HepG2 (cell line): ENCODE measurements around the gene CORO1C. TPM values are rescaled to one million over a fixed set of nuclear protein-coding genes. Genes with fewer than 3 reads are reported as not detected.

Experiments
- ATAC-seq: fragments of 200-7000 bp; cut with Tn5 transposase; 3 replicates; pipeline ENCODE4 v1.9.1; 2020; ENCODE audit warnings: mild to moderate bottlenecking, moderate library complexity
- BruUV-seq: library from RNA; stranded (reverse); fragments of 400-500 nt; replicated peaks from 2 replicates; lab custom pipeline; 2021; lab: Mats Ljungman, UMichigan
- CTCF ChIA-PET: fragments of 300-600 bp; formaldehyde crosslinking; extraction: SDS; loops from one replicate; lab custom pipeline; 2021; ENCODE audit warnings: low total read pairs, inconsistent platforms, low intra/inter-chr PET ratio; lab: Yijun Ruan, JAX
- POLR2A ChIA-PET: fragments of 350-600 bp; sonication (Branson Sonifier 250); formaldehyde crosslinking; loops from one replicate; lab custom pipeline; 2020; ENCODE audit warnings: antibody characterized with exemption, inconsistent platforms; lab: Yijun Ruan, JAX
- DNase-seq: peaks from one replicate; pipeline ENCODE4 v3.0.0-alpha.2; 2015; ENCODE audit warnings: low spot score
- FAIRE-seq: peaks from 3 replicates; lab custom pipeline; 2011; peaks lifted over from hg19 to GRCh38; lab: Jason Lieb, UNC
- H2AFZ ChIP-seq: one replicate; pipeline ENCODE4 v1.6.1; 2011; ENCODE audit warnings: low read length, inconsistent platforms
- H3K27ac ChIP-seq: fragments of 300-600 bp; 3 replicates; pipeline ENCODE4 v1.8.0; 2011; ENCODE audit warnings: mixed run types, mild to moderate bottlenecking, mixed read lengths, low read length, inconsistent platforms; ENCODE audit not compliant: insufficient read depth; ENCODE audit errors: extremely low read length
- H3K27me3 ChIP-seq, 2 experiments: fragments of 200-600 bp in 1 of 2; 2 replicates in 1 of 2; 3 replicates in 1 of 2; pipeline versions ENCODE4 v1.6.0 to v1.8.0; 2011; ENCODE audit warnings: low read length in 2 of 2, mild to moderate bottlenecking in 2 of 2, moderate library complexity in 2 of 2, inconsistent platforms in 1 of 2; ENCODE audit not compliant: insufficient read depth in 2 of 2, control insufficient read depth in 1 of 2
- H3K36me3 ChIP-seq, 2 experiments: fragments of 200-600 bp in 1 of 2; replicated peaks in 1 of 2; 2 replicates in 1 of 2; 3 replicates in 1 of 2; pipeline versions ENCODE4 v1.5.1 to v1.8.0; 2011; ENCODE audit warnings: low read length in 2 of 2, inconsistent platforms in 1 of 2; ENCODE audit not compliant: insufficient read depth in 2 of 2, control insufficient read depth in 1 of 2
- H3K4me1 ChIP-seq: 2 replicates; pipeline ENCODE4 v1.5.1; 2012; ENCODE audit warnings: low read length, inconsistent platforms; ENCODE audit not compliant: insufficient read depth
- H3K4me2 ChIP-seq: 2 replicates; pipeline ENCODE4 v1.6.0; 2011; ENCODE audit warnings: low read depth, low read length, inconsistent platforms
- H3K4me3 ChIP-seq, 3 experiments: fragments of 200-600 bp in 1 of 3; sonication (generic), shearing (Covaris generic) in 1 of 3; replicated peaks in 1 of 3; 2 replicates each; pipeline ENCODE4 v1.5.1; 2011 to 2016; ENCODE audit warnings: low read length in 3 of 3, inconsistent platforms in 2 of 3, low read depth in 2 of 3, mild to moderate bottlenecking in 2 of 3, control low read depth in 1 of 3, mixed read lengths in 1 of 3; ENCODE audit not compliant: insufficient read depth in 1 of 3
- H3K79me2 ChIP-seq: one replicate; pipeline ENCODE4 v1.6.1; 2011; ENCODE audit warnings: low read length, inconsistent platforms; ENCODE audit not compliant: insufficient read depth
- H3K9ac ChIP-seq: 2 replicates; pipeline ENCODE4 v1.6.0; 2011; ENCODE audit warnings: mild to moderate bottlenecking, low read depth, low read length, inconsistent platforms; ENCODE audit not compliant: insufficient read depth
- H3K9me3 ChIP-seq: 2 replicates; pipeline ENCODE4 v1.5.1; 2012; ENCODE audit warnings: mild to moderate bottlenecking, low read length
- H4K20me1 ChIP-seq: 2 replicates; pipeline ENCODE4 v1.6.0; 2011; ENCODE audit warnings: inconsistent platforms, mild to moderate bottlenecking, low read length, moderate library complexity; ENCODE audit not compliant: insufficient read depth
- CENPX ChIP-seq: sonication (generic); formaldehyde crosslinking; IDR thresholded peaks from 2 replicates; pipeline ENCODE4 v1.9.0; 2021; ENCODE audit warnings: mild to moderate bottlenecking, missing genetic modification reagents, moderate library complexity
- HOXA7 ChIP-seq: sonication (generic); formaldehyde crosslinking; IDR thresholded peaks from 2 replicates; pipeline ENCODE4 v1.8.1; 2022; ENCODE audit warnings: mild to moderate bottlenecking, missing genetic modification reagents, moderate library complexity
- KAT2B ChIP-seq: fragments of 150-350 bp; IDR thresholded peaks from 2 replicates; pipeline ENCODE4 v1.6.1; 2014; ENCODE audit warnings: low read depth, low read length, borderline replicate concordance
- NCOA2 ChIP-seq: sonication (generic); formaldehyde crosslinking; IDR thresholded peaks from 2 replicates; pipeline ENCODE4 v1.8.0; 2022; ENCODE audit warnings: inconsistent platforms
- SAFB2 ChIP-seq: sonication (generic); formaldehyde crosslinking; IDR thresholded peaks from 2 replicates; pipeline ENCODE4 v1.5.1; 2020; ENCODE audit warnings: missing genetic modification reagents, low read depth, mild to moderate bottlenecking, borderline replicate concordance
- YY1 ChIP-seq: IDR thresholded peaks from 2 replicates; pipeline ENCODE4 v1.6.1; 2011; ENCODE audit warnings: low read length, low read depth, moderate library complexity, mild to moderate bottlenecking; ENCODE audit not compliant: insufficient read depth, insufficient replicate concordance
- ZBTB8A ChIP-seq: sonication (generic); formaldehyde crosslinking; IDR thresholded peaks from 2 replicates; pipeline ENCODE4 v1.4.0; 2020; ENCODE audit warnings: mild to moderate bottlenecking, low read depth, missing genetic modification reagents, borderline replicate concordance
- ZKSCAN5 ChIP-seq: sonication (generic); formaldehyde crosslinking; IDR thresholded peaks from 2 replicates; pipeline ENCODE4 v1.5.1; 2020; ENCODE audit warnings: mild to moderate bottlenecking, missing genetic modification reagents
- ZNF124 ChIP-seq: sonication (generic); formaldehyde crosslinking; IDR thresholded peaks from 2 replicates; pipeline ENCODE4 v1.4.0; 2020; ENCODE audit warnings: missing genetic modification reagents
- ZNF510 ChIP-seq: sonication (generic); formaldehyde crosslinking; IDR thresholded peaks from 2 replicates; pipeline ENCODE4 v1.4.0; 2020; ENCODE audit warnings: low read depth, mild to moderate bottlenecking, missing genetic modification reagents
- ZNF629 ChIP-seq: sonication (generic); formaldehyde crosslinking; conservative IDR thresholded peaks from 2 replicates; pipeline ENCODE4 v1.5.0; 2020; ENCODE audit warnings: missing genetic modification reagents
- ZNF883 ChIP-seq: sonication (generic); formaldehyde crosslinking; IDR thresholded peaks from 2 replicates; pipeline ENCODE4 v1.5.1; 2020; ENCODE audit warnings: mild to moderate bottlenecking, missing genetic modification reagents; ENCODE audit errors: not compliant biosample characterization
- WGBS: methylation state at CpG from one replicate; pipeline ENCODE4 v1.1.6; 2017; ENCODE audit warnings: low lambda C conversion rate; 5-methylcytosine and 5-hydroxymethylcytosine counted together
- in situ Hi-C: cut with HindIII; loops from 2 replicates; pipeline ENCODE4 v1.10.0; 2017; ENCODE audit warnings: low pct_unique_long_range_greater_than_20kb; ENCODE audit not compliant: extremely low pct_ligation_motif_present
- intact Hi-C: fragments of 100-400 bp; cut with micrococcal nuclease; formaldehyde crosslinking; loops from one replicate; pipeline ENCODE4 v1.10.0; 2022; ENCODE audit not compliant: unreplicated experiment
- polyA plus RNA-seq, 8 experiments: library from polyadenylated mRNA; depleted of rRNA in 3 of 8; stranded (reverse) in 7 of 8; unstranded in 1 of 8; fragments of >200 nt; fragmentation: Illumina TruSeq in 4 of 8; extraction: Trizol in 4 of 8; gene quantifications; 2 replicates each; pipeline versions ENCODE4 v1.2.1 to v1.2.3, GENCODE V29; 2011 to 2016; ENCODE audit warnings: low read depth in 4 of 8, missing spikeins in 1 of 8, mixed read lengths in 1 of 8; ENCODE audit not compliant: insufficient read depth in 1 of 8
- total RNA-seq, 5 experiments: library from RNA; depleted of rRNA; stranded (reverse); fragments of >200 nt; fragmentation: Illumina TruSeq; extraction: Trizol; gene quantifications; 2 replicates each; pipeline ENCODE4 v1.2.3, GENCODE V29; 2016; ENCODE audit warnings: low read depth in 1 of 5
- TF ChIP-seq, protein P1 (sequence below): sonication (generic); formaldehyde crosslinking; IDR thresholded peaks from 2 replicates; pipeline ENCODE4 v1.4.0; 2020; ENCODE audit warnings: missing genetic modification reagents, borderline replicate concordance

Gene CORO1C
- total and polyA plus RNA-seq, 2 of the 13 experiments (the other 11 are each of a cell fraction or from before 2014, with no cell fraction given): 73.7 to 131 TPM

DNA sequence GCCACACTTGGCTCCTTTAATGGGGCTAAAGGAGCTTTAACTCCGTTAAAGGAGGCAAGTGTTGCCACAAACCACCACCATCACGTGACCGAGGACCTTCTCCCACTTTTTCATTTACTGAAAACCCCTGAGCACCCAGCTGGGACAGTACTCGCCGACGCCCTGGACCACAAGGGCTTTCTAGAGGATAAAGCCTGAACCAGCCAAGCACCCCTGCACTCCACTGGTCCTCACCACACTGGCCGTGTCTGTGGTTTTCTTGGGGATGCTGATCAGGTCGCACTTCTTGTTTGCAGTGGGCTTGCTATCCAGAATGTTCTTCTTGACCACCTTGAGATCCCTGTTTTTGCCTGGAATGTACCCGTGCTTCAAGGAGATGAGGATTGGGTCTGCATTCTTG lies 82.9 kb downstream of the CORO1C start (continued):
- TF ChIP-seq, protein P1, sequence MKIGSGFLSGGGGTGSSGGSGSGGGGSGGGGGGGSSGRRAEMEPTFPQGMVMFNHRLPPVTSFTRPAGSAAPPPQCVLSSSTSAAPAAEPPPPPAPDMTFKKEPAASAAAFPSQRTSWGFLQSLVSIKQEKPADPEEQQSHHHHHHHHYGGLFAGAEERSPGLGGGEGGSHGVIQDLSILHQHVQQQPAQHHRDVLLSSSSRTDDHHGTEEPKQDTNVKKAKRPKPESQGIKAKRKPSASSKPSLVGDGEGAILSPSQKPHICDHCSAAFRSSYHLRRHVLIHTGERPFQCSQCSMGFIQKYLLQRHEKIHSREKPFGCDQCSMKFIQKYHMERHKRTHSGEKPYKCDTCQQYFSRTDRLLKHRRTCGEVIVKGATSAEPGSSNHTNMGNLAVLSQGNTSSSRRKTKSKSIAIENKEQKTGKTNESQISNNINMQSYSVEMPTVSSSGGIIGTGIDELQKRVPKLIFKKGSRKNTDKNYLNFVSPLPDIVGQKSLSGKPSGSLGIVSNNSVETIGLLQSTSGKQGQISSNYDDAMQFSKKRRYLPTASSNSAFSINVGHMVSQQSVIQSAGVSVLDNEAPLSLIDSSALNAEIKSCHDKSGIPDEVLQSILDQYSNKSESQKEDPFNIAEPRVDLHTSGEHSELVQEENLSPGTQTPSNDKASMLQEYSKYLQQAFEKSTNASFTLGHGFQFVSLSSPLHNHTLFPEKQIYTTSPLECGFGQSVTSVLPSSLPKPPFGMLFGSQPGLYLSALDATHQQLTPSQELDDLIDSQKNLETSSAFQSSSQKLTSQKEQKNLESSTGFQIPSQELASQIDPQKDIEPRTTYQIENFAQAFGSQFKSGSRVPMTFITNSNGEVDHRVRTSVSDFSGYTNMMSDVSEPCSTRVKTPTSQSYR (CRISPR knock-in tag): no peak
- TF ChIP-seq ZKSCAN5 (CRISPR knock-in tag): no peak
- TF ChIP-seq KAT2B: no peak
- TF ChIP-seq ZBTB8A (CRISPR knock-in tag): no peak

- WGBS: 97% methylated on average over 11 of the region's 11 CpGs
- no peak for FAIRE-seq
- no peak for TF ChIP-seq YY1
- TF ChIP-seq ZNF510 (CRISPR knock-in tag): no peak
- no peak for TF ChIP-seq ZNF629
- TF ChIP-seq HOXA7 (CRISPR knock-in tag): no peak
- no peak for TF ChIP-seq ZNF124 (CRISPR knock-in tag)
- no peak for TF ChIP-seq NCOA2 (CRISPR knock-in tag)
- TF ChIP-seq SAFB2 (CRISPR knock-in tag): no peak
- no peak for TF ChIP-seq ZNF883 (CRISPR knock-in tag)
- no peak for TF ChIP-seq CENPX
- TF ChIP-seq, all 625 proteins: peak for 0
- ChIA-PET POLR2A (no interaction called here), CTCF (no interaction called here)
- Histone ChIP-seq H3K27me3 (no peaks in the 10 kb centered on the region), H3K36me3 (peaks cover 28 to 62% of the 10 kb centered on the region in 2 experiments), H3K4me3 (no peak overlapping the region), H3K4me2 (no peak overlapping the region), H3K79me2 (no peaks in the 10 kb centered on the region), H3K9ac (no peak overlapping the region), H3K9me3 (no peaks in the 10 kb centered on the region), H4K20me1 (no peaks in the 10 kb centered on the region), H2AFZ (no peak overlapping the region), H3K27ac (no peak overlapping the region), H3K4me1 (no peaks in the 10 kb centered on the region)
- intact Hi-C loops (no loop called here), in situ Hi-C loops (no loop called here)
- no peak for DNase-seq
- BruUV-seq: no TSS peak
- ATAC-seq: no peak
These were observed 83.6 kb downstream of the CORO1C start for GRCh38 chr12:108647585-108648287.
